ENCODE data around the gene APOM. TPM values are rescaled to one million over a fixed set of nuclear protein-coding genes. Genes with fewer than 3 reads are reported as not detected.

The APOM gene
- total RNA-seq, 1 donor from 2014 or later: 0.40 TPM

GRCh38 chr6:31658158-31658688 is 2.5 kb downstream of the APOM start:
- DNase-seq (ENCODE audit: low read depth in 2 of 2): no peak

- DNase-seq (ENCODE audit: low read depth in 2 of 2): no peak
Measured at GRCh38 chr6:31658983-31659648, 3.4 kb downstream of the APOM start.

GRCh38 chr6:31659649-31660380 is 4.1 kb downstream of the APOM start:
- DNase-seq (ENCODE audit: low read depth in 2 of 2): peak in 1 of 2 donors; percentile 56

GRCh38 chr6:31660381-31661261 is 4.9 kb downstream of the APOM start, which contains the start of gene C6orf47:
Gene C6orf47, minus strand, starts transcription at chr6:31660778. Its CDS starts 831 bp downstream, at chr6:31659947.
- DNase-seq (ENCODE audit: low read depth in 2 of 2): peak; percentile 86 to 88

- DNase-seq (ENCODE audit: low read depth in 2 of 2): no peak
Measured at GRCh38 chr6:31661262-31662123, 5.8 kb downstream of the APOM start.

- no peak for DNase-seq (ENCODE audit: low read depth in 2 of 2)
Measured at GRCh38 chr6:31662124-31662723, 6.5 kb downstream of the APOM start.

GRCh38 chr6:31663126-31663960 is 7.6 kb downstream of the APOM start:
- DNase-seq (ENCODE audit: low read depth in 2 of 2): no peak

GRCh38 chr6:31663961-31664789 is 8.5 kb downstream of the APOM start:
- peak in 1 of 2 donors; percentile 87 for DNase-seq (ENCODE audit: low read depth in 2 of 2)

GRCh38 chr6:31664790-31665500 is 9.3 kb downstream of the APOM start, which contains the start of gene GPANK1:
Gene GPANK1, minus strand, starts transcription at chr6:31664997. Its CDS starts 519 bp downstream, at chr6:31664478.
- DNase-seq (ENCODE audit: low read depth in 2 of 2): peak; percentile 93 to 95

GRCh38 chr6:31665501-31666336 is 10.0 kb downstream of the APOM start, which contains the start of gene CSNK2B:
Gene CSNK2B, plus strand, starts transcription at chr6:31666080. Its CDS starts 752 bp downstream, at chr6:31666832.
- peak; percentile 97 to 98 for DNase-seq (ENCODE audit: low read depth in 2 of 2)

GRCh38 chr6:31666337-31666965 is 10.8 kb downstream of the APOM start:
- no peak for DNase-seq (ENCODE audit: low read depth in 2 of 2)

GRCh38 chr6:31669676-31670075 is 14.0 kb downstream of the APOM start, which contains the start of gene LY6G5B:
Gene LY6G5B, plus strand, starts transcription at chr6:31669976. Its CDS starts 975 bp downstream, at chr6:31670951.
- no peak for DNase-seq (ENCODE audit: low read depth in 2 of 2)

GRCh38 chr6:31676322-31676903 is 20.7 kb downstream of the APOM start:
- DNase-seq (ENCODE audit: low read depth in 2 of 2): no peak

GRCh38 chr6:31676904-31677303 is 21.2 kb downstream of the APOM start:
- DNase-seq (ENCODE audit: low read depth in 2 of 2): no peak

GRCh38 chr6:31677955-31678354 is 22.3 kb downstream of the APOM start:
- no peak for DNase-seq (ENCODE audit: low read depth in 2 of 2)
